Hepatocyte (in vitro differentiated cells): ENCODE results near the gene PLPP6.

Experiments used
- CTCF ChIP-seq: fragments of 200-600 bp; sonication (generic); IDR thresholded peaks from 2 replicates; pipeline ENCODE4 v1.5.1; 2016; ENCODE audit warnings: antibody characterized with exemption, mild to moderate bottlenecking; ENCODE audit not compliant: poor library complexity
- EZH2 ChIP-seq: fragments of 200-600 bp; sonication (generic); IDR thresholded peaks from 2 replicates; pipeline ENCODE4 v1.6.1; 2016; ENCODE audit warnings: antibody characterized with exemption, mild to moderate bottlenecking, borderline replicate concordance
- EZH2phosphoT487 ChIP-seq: fragments of 200-600 bp; sonication (generic); IDR thresholded peaks from one replicate; pipeline ENCODE4 v1.6.1; 2018; ENCODE audit warnings: antibody characterized with exemption, mild to moderate bottlenecking, low read depth, moderate library complexity; ENCODE audit not compliant: unreplicated experiment, severe bottlenecking

- no peak for TF ChIP-seq CTCF
- TF ChIP-seq EZH2, result no peak
- TF ChIP-seq EZH2phosphoT487, result no peak
Measured at GRCh38 chr9:4615251-4615650, 46.8 kb upstream of the PLPP6 start.
